NCI-H524 treated with DMSO at 0.1 percent for 48 hours (cell line): ENCODE results near the gene CAMTA1.

Source experiments
- DNase-seq: peaks from one replicate; lab custom pipeline; 2025; lab: John Stamatoyannopoulos, UW

The CAMTA1 gene

DNA sequence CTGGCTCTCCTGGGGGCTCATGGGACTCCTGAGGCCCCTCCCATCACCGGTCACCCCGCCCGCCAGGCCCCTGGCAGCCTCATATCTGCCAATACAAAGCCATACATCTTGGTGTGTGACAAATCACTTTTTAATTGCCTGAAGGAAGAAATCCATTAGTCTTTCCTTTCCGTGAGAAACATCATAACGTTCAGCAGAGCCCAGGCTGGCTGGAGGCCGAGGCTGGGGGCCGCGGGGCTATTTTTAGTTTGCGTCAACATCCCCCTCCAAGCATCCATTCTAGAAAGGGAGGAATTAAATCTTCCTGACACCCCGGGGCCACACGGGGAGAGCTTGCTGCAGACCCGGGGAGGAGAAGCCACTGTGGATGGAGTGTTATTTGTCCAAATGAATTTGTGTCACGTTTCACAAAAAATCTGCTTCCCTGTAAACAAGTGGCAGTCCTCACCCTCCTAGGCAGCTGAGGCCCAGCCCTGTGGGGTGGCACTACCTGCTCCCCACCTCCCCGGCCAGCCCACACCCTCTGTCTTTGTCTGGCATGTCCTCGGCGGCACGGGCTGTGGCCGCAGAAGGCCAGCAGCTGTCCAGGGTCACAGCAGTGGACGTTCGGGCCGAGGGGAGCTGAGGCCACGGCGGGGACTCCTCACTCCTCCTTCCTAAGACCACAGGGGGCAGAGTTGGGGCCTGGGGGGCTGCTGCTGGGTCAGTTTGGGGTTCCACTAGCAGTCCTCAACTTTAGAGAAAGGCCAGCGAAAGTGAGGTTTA, 749.0 kb downstream of the CAMTA1 start:
- no peak for DNase-seq

DNA sequence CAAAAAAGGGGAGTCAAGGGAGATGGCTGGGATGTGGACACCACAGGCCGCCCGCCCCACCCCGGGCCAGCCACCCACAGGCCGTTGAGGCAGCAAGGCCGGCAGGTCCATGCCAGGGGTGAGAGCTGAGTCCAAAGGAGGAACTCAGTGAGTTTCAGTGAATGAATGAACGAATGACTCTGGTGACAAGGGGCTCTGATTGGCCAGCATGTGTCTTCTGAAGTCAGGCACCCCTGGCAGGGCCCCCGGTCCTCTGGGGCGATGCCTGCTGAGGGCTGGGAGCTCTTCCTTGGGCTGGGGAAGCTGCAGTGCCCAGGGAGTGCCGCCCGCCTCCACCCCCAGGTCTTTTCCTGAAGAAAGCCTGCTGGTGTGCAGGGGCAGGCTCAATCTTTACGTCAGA, 749.8 kb downstream of the CAMTA1 start:
- no peak for DNase-seq

DNA sequence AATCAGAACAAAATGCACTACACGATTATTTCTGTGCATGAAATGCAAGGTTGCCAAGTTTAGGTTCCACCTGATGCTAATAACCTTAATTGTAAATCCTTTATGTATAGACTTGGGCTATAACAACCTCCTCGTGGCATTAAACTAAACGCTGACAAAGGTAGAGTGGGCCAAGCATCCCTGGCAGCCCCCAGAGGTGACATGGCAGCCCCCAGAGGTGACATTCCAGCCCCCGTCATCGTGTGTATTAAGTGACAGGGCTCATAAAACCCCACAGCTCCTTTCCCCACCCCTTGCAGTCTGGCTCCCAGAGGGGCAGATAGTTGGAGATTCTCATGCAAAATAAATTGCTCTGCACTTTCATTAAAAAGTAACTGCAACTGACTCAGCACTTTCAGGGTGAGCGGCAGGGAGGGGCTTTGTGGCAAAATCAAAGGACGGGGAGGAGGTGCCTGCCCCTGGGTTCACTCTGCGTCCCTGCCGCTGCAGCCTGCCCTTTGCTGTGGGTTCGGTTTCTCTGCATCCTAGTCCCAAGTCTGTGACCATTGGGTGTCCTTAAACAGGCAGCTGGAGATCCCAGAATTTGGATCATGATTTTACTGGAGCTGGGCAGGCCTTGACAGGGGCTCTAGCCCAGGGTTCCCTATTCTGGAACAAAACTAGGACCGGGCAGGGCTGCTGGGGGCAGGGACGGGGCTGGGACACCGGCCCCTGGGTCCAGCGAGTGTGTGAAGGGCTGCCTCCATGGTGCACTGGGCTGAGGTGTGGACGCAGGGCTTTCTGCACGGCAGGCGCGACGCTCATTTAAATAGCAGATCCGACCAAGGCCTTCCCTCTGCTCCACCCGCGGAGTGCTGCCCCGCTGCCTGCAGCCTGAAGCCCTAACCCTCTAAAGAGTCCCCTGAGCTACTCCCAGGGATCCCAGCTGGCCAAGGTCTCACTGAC, 751.0 kb downstream of the CAMTA1 start:
- no peak for DNase-seq

DNA sequence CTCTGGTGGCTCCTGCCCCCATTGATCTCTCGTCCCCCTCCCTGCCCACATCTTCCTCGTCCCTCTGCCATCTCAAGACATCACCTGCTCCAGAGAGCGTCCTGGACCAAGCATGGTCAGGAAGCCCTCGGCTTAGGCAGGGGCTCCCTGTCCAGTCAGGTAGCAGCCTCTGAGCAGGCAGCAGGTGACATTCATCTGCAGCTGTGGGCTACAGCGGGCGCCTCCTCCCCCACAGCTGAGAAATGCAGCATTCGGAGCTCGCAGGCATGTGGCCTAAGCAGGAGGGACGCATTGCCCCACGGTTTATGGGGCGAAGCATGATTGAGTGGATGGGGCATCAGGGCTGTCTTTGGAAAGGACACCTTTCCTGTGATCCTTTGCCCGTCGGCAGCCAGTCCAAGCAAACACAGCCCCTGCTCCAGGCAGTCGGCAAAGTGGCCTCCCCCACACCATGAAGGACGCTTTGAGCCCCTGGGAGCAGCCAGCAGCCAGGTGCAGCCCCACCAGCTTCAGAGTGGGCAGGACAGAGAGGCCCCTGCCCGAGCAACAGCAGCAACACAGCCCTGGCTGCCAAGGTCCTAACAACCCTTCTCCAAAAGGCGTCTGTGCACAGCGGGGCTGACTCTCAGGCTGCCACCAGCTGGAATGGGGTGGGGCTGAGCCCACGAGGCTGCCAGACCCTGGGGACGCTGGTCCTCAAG, 751.8 kb downstream of the CAMTA1 start:
- no peak for DNase-seq

DNA sequence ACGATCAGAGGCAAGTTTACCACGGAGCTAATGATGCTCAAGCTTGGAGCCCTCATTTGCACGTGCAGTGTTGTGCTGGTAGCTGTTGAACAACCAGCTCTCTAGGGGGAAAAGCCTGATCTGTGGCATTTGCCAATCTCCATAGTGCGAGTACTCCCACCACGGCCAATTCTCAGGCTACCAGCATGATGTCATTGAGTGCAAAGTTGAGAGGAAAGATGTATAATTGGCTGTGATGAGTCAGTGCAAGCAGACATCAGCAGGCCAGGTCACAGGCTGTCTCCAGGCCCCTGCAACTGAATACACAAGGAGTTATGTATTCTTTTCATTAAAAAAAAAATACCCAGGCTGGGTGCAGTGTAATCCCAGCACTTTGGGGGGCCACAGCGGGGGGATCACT, 752.8 kb downstream of the CAMTA1 start:
- DNase-seq = no peak

DNA sequence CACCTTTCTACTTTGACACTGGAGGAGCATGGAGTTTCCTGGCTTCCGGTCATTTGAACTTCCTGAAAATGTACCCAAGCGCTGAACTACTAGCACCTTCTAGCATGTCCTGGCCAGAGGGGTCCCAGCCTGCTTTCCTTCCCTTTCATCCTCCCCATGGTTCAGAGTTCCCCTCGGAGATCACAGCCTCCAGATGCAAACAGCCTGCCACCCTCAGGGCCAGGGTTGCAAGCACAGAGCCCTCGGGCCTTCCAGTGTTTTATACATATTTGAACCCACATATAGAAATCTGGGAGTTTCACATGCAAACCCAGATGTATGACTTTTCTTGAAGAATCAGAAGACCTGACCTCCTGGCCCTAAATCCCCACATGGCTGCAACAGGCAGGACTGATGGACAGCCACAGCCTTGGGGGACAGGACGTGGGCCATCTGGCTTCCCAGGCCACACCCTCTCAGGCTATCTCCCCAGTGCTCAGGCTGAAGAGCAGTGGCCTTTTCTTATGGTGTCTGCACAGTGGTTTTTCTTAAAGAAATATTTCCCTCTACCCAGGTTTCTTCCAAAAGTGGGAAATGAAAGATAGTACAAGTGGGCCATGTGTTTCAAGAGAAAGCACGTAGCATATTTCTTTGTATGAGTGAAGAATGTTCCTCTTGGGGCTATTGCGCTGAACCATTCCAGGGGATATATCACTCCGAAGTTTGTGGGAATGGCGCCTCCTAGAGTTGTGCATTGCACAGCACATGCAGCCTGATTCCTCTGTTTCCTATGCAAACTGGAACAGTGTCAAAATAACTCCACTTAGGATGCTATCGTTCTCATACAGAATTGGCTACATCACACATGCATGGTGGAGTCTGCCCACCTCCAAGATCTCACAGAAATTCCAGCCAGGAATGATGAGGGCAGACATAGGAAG, 753.9 kb downstream of the CAMTA1 start:
- no peak for DNase-seq

DNA sequence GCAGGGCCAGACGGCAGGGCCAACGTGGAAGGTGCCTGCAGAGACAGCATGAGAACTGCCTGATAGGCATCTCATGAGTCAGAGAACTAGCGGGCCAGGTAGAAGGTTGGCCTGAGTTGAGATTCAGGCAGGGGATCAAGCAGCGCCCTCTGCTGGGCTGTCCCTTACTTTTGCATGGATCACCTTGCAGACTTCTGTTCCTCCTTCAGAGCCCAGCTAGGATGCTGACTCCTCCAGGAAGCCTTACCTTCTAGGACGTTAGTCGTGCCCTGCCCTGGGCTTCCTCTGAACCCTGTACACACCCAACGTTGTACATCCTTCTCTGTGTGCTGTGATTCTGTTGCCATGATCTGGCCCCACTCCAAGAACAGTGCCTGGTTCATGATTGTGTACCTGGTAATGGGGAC, 754.5 kb downstream of the CAMTA1 start:
- no peak for DNase-seq

DNA sequence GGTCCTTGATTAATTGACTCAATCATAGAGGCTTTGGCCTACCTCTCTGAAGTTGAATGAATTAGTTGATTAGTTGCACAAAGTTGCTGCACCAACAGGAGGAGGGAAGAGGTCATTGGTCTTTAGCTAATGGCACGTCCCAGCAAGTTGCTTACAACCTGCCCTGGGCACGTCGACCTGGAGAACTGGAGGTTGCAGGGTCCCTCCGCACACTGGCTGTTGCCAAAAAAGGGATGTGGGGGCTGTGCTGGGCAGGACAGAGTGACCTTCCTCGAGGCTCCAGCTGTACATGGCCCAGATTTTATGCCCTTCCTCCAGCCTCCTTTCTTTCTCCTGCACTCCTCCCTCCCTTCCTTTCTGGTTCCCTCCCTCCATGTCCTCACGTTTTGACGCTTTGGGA, 755.6 kb downstream of the CAMTA1 start:
- DNase-seq = no peak

DNA sequence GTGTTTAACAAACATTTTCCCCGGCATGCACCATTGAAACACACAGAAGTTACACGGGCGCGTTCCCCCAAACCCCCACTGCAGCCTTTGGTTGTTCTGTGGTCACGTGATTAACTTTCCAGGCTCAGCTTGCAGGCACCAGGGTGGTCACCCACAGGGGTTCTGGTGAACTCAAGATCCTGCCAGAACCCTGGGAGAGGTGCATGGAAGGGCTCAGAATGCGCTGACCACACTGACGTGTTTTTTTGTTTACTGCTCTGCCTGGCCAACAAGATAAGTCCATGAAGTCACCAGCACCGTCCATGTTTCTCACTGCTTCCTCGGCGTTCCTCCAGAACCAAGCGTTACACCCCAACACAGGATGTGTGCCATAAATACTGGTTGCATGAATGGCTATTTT, 756.4 kb downstream of the CAMTA1 start:
- DNase-seq = no peak

DNA sequence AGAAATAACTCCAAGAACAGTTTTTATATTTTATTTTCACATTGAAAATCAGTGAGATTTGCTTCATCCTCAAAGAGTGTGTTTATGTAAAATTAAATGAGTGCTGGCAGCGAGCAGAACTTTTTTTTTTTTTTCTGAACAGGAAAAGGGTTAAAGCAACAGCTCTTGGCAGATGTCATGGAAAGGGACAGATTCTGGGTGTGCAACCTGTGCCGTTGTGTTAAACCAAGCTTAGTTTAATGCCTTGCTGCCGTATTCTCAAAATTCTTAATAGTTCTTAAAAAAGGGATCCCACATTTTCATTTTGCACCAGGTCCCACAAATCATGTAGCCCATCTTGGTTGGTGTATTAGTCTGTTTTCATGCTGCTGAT, 758.5 kb downstream of the CAMTA1 start:
- DNase-seq = no peak

DNA sequence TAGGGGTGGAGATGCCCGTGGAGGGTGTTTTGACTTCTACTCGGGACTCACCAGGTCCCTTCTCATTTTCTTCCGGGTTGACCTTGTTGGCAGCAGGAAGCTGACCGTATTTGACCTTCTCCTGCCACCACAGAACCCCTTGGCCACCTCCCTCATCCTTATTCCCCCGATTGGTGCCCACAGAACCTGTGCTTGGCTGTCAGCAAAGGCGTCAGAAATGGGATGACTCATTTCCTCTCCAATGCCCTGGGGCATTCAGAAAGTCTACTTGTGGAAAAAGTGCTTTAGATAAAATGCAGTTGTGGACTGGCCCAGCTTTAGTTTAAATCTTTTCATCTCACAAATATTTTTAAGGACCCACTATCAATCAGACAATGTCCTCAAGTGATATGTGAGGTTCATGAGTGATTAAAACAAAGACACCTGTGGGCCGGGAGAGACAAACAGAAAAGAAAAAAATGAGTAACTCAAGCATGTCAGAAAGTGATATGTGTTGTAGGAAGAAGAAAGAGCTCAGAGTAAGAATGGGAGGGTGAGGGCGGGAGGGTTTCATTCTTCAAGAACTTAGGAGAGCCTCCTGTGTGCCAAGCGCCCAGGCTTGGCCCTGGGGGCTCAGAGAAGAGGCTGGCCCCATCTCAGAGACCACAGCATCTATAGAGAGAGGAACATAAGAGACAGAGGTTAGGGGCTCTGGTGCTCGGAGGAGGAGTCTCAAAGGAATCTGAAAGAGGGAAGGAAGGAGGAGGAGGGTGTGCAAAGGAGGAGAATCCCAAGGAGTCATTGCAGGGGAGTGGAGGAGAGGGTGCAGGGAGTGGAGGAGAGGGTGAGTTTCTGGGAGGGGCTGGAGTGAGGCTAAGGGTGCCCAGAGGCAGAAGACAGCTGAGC, 764.3 kb downstream of the CAMTA1 start:
- no peak for DNase-seq

DNA sequence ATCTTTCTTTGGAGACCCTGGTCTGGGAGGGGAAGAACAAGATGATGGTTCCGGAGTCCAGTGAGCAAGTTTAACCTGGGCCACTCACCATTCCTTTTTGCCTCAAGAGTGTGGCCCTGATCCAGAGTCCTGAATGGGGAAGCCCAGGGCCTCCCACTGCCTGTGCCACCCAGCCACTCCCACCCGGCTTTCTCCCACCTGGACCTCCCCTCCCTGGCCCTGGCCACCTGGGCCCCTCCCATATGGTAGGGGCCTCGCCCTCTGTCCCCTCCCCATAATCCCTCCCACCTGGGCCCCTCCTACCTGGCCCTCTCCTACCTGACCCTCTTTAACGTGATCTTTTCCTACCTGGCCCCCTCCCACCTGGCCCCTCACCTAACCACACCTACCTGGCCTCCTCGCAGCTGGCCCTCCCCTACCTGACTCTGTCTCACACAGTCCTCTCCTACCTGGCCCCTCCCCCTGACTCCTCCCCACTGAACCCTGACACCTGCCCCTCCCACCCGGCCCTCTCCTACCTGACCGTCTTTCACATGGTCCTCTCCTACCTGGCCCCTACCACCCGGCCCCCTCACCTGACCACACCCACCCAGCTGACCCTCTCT, 765.1 kb downstream of the CAMTA1 start:
- DNase-seq = no peak

DNA sequence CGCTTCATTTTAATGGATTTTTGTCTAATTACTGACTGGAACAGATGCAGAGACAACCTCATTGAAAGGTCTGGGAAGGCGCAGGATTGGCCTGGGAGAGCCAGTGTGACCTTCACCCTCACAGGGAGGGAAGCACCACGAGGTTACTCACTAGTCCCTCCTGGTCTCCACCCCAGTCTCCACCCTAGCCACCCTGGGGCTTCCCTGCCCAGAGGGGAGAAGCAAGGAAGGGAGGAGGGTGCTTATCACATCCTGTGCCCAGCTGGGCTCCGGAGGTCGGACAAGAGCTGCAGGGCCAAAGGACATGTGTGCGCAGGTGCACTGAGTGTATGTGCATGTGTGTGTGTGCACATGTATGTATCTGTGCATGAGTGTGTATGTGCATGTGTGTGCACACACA, 765.7 kb downstream of the CAMTA1 start:
- no peak for DNase-seq

DNA sequence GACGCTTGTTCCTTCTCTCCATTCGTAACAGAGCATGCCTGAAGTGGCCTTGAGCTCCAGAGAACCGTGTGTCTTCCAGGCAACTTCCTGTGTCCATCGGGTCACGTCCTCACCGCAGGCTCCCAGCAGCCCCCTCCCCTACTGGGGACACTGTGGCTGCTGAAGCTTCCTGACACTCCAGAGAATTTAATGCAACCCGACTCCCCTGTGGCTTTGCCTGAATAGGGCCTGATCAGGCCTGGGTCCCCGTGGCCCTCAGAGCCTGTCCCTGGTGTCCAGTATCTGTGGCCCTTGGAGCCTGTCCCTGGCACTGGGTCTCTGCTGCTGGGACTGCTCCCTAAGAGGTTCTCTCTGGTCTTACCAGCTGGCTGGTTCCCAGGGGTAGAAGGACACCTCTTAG, 766.2 kb downstream of the CAMTA1 start:
- DNase-seq = no peak

DNA sequence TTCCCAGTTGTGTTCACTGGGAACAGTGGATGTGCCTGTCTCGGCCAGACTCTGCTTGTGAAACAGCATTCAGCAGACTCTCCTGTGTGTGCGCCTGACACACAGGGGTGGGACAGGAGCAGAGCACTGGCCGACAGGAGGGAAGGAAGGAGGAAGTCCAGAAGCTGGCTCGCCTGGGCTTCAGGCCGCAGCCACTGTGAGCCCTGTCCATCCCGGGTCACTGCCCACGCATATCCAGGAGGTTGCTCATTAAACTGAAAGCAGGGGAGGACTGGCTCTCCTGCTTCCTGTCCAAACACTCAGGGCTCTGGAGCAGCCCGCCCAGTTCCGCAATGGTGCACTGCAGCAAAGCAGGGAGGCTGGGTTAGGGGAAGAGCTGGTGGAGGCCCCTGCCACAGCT, 767.1 kb downstream of the CAMTA1 start:
- DNase-seq = no peak

DNA sequence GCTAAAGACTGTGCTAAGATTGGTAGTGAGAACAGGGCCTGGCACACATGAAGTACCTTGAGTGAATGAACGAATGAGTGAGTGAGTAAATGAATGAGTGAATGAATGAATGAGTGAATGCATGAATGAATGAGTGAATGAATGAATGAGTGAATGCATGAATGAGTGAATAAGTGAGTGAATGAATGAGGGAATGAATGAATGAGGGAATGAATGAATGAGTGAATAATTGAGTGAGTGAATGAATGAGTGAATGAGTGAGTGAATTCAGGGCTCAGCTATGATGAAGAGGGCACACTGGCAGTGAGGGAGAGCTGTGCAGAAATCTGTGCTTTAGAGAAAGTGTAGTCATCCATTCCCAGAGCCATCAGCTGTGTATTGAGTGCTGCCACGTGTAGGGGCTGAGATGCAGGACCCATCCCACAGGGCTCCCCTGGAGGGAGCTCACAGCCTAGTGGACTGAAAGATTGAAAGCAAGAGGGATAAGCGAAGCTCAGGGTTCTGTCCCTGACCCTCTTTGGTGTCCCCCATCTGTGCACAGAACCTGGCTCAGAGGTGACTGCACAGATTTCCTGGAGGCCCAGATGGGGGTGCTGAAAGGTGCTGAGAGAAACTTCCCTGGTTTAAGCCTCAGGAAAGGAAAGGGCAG, 767.9 kb downstream of the CAMTA1 start:
- no peak for DNase-seq

DNA sequence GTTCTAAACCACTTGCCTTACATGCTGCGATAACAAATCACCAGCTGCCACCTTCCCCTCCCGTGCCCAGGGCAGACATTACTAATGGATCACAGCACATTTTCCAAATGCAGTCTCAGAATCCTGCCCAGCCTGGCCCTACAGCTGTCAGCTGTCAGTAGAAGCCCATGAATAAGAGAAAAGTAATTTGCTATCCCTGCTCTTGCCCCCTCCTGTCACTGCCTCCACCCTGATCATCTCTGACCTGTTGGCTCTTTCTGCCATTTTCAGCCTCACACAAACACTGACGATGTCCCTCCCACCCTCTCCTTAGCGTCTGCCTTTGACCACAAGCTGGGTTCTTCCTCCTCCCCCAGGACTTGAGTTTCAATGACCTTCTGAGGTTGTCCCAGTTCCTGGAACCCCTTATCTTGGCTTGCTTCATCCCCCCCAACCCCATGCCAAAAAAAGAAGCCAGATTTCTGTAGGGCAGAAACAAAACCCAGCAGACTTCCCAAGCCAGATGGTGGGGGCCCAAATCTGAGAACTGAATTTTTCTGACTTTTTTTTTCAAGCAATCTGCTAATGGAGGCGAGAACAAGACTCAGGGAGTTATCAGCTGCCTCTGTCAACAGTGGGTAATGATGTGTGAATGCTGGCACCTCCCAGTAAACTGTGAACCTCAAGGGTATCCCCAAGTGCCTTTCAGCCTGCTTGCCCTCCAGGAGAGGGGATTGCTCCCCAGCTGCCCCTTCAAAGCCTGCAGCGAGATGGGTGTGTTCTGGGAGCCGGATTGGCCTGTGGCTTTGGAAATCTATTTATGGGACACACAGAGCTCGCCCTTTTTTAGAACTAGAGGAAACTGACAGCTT, 769.4 kb downstream of the CAMTA1 start:
- DNase-seq = no peak

DNA sequence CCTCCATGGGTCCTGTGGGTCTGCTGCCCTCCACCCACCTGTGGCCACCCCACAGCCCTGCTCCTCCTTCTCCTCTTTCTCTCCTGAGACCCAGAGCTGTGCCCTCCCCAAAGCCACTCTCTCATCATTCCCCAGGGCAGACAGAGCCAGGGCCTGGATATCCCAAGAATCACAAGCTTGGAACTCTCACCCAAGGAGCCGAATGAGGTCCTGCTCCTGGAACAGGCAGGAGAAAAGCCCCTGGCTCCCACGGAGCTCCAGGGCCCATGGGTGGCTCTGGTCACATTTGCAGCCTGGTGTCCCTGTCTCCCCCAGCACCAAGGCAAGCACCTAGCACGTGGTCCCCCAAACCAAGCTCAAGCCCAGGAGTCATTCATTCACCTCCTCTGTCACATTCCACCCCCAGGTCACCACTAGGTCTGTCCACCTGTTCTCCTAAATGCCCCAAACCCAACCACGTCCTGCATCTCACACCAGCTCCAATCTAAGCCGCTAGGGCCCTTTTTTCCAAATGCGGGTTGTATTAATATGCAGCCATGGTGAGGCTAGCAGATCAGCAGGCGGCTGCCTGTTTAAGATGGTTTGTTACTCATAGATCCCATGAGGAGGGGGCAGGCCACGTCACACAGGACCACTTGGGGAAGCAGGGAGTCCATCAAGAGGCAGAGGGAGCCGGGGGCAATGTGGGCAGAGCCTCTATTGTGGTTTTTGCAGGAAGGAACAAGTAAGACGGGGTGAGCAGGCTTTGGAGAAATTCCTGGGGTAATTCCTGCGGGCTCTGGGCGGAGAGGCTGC, 770.3 kb downstream of the CAMTA1 start:
- no peak for DNase-seq
